ENCODE data around the gene GPS2. TPM values are rescaled to one million over a fixed set of nuclear protein-coding genes. Genes with fewer than 3 reads are reported as not detected.

GPS2 gene
- total and polyA plus RNA-seq, 2 donors (not counting 3 experiments of a cell fraction or from before 2014, with no cell fraction given): 51.6 to 132 TPM

- H3K9me3 ChIP-seq (replicated peaks; ENCODE audit: control insufficient read depth, insufficient read depth, low read length): no peaks in the 10 kb centered on the region
- no peaks in the 10 kb centered on the region for H3K27me3 ChIP-seq (ENCODE audit: control insufficient read depth in 2 of 2, insufficient read depth in 2 of 2, low read length in 2 of 2)
- no peak for DNase-seq (ENCODE audit: low read depth, low spot score)
- dilution Hi-C loops (cut with MboI; ENCODE audit: extremely low pct_ligation_motif_present, low sequenced_read_pairs): no loop called here
- FAIRE-seq: no peak
- H3K9me1 ChIP-seq (replicated peaks; ENCODE audit: control insufficient read depth, extremely low read depth, insufficient read depth, low read length): no peaks in the 10 kb centered on the region
- intact Hi-C loops (cut with micrococcal nuclease): no loop called here
- no peak overlapping the region for H3K4me2 ChIP-seq (ENCODE audit: insufficient read depth, low read length)
- BruUV-seq (replicated peaks): no TSS peak
- H3K4me1 ChIP-seq (ENCODE audit: control insufficient read depth, extremely low read depth, insufficient read depth, low read length): peaks cover 4% of the 10 kb centered on the region
- H2AFZ ChIP-seq (ENCODE audit: low read depth, low read length): no peak overlapping the region
- H3K9ac ChIP-seq (replicated peaks; ENCODE audit: extremely low read depth, insufficient read depth, low read length): no peak overlapping the region
- peaks cover 11 to 50% of the 10 kb centered on the region in 2 experiments for H3K36me3 ChIP-seq (ENCODE audit: control insufficient read depth in 2 of 2, extremely low read depth in 1 of 2, insufficient read depth in 2 of 2, low read length in 2 of 2)
- H3K27ac ChIP-seq (ENCODE audit: insufficient read depth, low read depth, low read length): no peak overlapping the region
- H3K4me3 ChIP-seq (replicated peaks in 1 of 3; ENCODE audit: insufficient read depth in 1 of 3, low read depth in 1 of 3, low read length in 3 of 3): no peak overlapping the region
- H3K79me2 ChIP-seq (ENCODE audit: control insufficient read depth, insufficient read depth, low read length): no peaks in the 10 kb centered on the region
- ChIA-PET POLR2A (interaction anchor here (0.9 kb wide), 1 partner anchor 239 kb away, joined by 3 read pairs; no protein-coding TSS in a partner anchor), CTCF (no interaction called here)
- TF ChIP-seq GATA2 (IDR thresholded peaks at IDR 0.05; ENCODE audit: insufficient read depth, insufficient read length, low read depth, low read length): no peak
- no peak for TF ChIP-seq MYC (IDR thresholded peaks at IDR 0.05; ENCODE audit: low read depth, low read length)
- no peak for TF ChIP-seq JUN (IDR thresholded peaks at IDR 0.05; ENCODE audit: borderline replicate concordance, insufficient read depth, insufficient read length, low read depth)
- TF ChIP-seq MAX (IDR thresholded peaks at IDR 0.05; ENCODE audit: insufficient read depth, insufficient read length): no peak
- no peak for TF ChIP-seq CTCF (IDR thresholded peaks at IDR 0.05; ENCODE audit: extremely low read depth in 1 of 2, insufficient read depth in 1 of 2, low read depth in 1 of 2, low read length in 2 of 2)
- TF ChIP-seq POLR2AphosphoS5 (IDR thresholded peaks at IDR 0.05; ENCODE audit: insufficient read depth, low read depth, low read length): no peak
- TF ChIP-seq FOS (IDR thresholded peaks at IDR 0.05; ENCODE audit: borderline replicate concordance, insufficient read depth, low read length): no peak
- no peak for TF ChIP-seq EZH2 (IDR thresholded peaks at IDR 0.05; ENCODE audit: borderline replicate concordance, low read depth, low read length, severe bottlenecking)
- no peak for TF ChIP-seq POLR2A (IDR thresholded peaks at IDR 0.05; ENCODE audit: low read depth, low read length)
- no peaks in the 10 kb centered on the region for H4K20me1 ChIP-seq (replicated peaks; ENCODE audit: control insufficient read depth, extremely low read depth, insufficient read depth, low read length)
Measured at GRCh38 chr17:7321466-7321865, 6.3 kb upstream of the GPS2 start.

All from endothelial cell of umbilical vein (primary cell).